SK-N-SH (cell line): Measurements from ENCODE around the gene CDKAL1.
"Not testable (repeated sequence)": the region's sequence is repeated elsewhere in the genome, so short reads cannot be mapped to it uniquely, and the experiment has no call there.

ENCODE experiments used
- CTCF ChIP-seq: fragments of 200-600 bp; sonication (generic); IDR thresholded peaks from 2 replicates; pipeline ENCODE4 v1.6.1; 2017; ENCODE audit warnings: antibody characterized with exemption, mild to moderate bottlenecking, moderate library complexity
- RXRA ChIP-seq: IDR thresholded peaks from 2 replicates; pipeline ENCODE4 v1.4.0; 2012; ENCODE audit warnings: low read depth, mild to moderate bottlenecking, borderline replicate concordance
- TAF1 ChIP-seq: IDR thresholded peaks from 2 replicates; pipeline ENCODE4 v1.6.1; 2012; ENCODE audit warnings: low read depth, mild to moderate bottlenecking, low read length, moderate library complexity, borderline replicate concordance
- ZBTB33 ChIP-seq: IDR thresholded peaks from 2 replicates; pipeline ENCODE4 v1.4.0; 2012; ENCODE audit warnings: low read depth, borderline replicate concordance

GRCh38 chr6:20725235-20725634 lies 191.0 kb downstream of the CDKAL1 start:
- TF ChIP-seq RXRA, CTCF, ZBTB33, TAF1: not testable (repeated sequence)
